ENCODE measurements around the gene PSMA7.

- TF ChIP-seq CTCF (IDR thresholded peaks at IDR 0.05): no peak
- TF ChIP-seq POLR2A (IDR thresholded peaks at IDR 0.05): no peak
Observed at GRCh38 chr20:62163485-62163865, 20.3 kb upstream of the PSMA7 start.

Data from body of pancreas (tissue), 4 donors.